Measurements from ENCODE around the gene DNAJC5G.
"Not testable (repeated sequence)": the region's sequence is repeated elsewhere in the genome, so short reads cannot be mapped to it uniquely, and the experiment has no call there.

The DNAJC5G gene

GRCh38 chr2:27281855-27282559 lies 6.8 kb downstream of the DNAJC5G start, which contains the start of gene TRIM54:
Gene TRIM54, plus strand, starts transcription at chr2:27282429. Its CDS starts 303 bp downstream, at chr2:27282732.
- no peak for DNase-seq

GRCh38 chr2:27282892-27283291 lies 7.7 kb downstream of the DNAJC5G start:
- no peak for DNase-seq

GRCh38 chr2:27284996-27285395 lies 9.8 kb downstream of the DNAJC5G start:
- no peak for DNase-seq

- no peak for DNase-seq
Measured at GRCh38 chr2:27285481-27285880, 10.2 kb downstream of the DNAJC5G start.

GRCh38 chr2:27288610-27289009 lies 13.4 kb downstream of the DNAJC5G start:
- no peak for DNase-seq

GRCh38 chr2:27290549-27290948 lies 15.3 kb downstream of the DNAJC5G start:
- no peak for DNase-seq

GRCh38 chr2:27291865-27292264 lies 16.6 kb downstream of the DNAJC5G start:
- DNase-seq = no peak

- DNase-seq = no peak
Measured at GRCh38 chr2:27294928-27295327, 19.7 kb downstream of the DNAJC5G start.

GRCh38 chr2:27296481-27296880 lies 21.2 kb downstream of the DNAJC5G start:
- DNase-seq = peak; percentile 6

- no peak for DNase-seq
Measured at GRCh38 chr2:27297195-27297594, 22.0 kb downstream of the DNAJC5G start.

- no peak for DNase-seq
Measured at GRCh38 chr2:27298391-27299080, 23.3 kb downstream of the DNAJC5G start.

GRCh38 chr2:27300606-27301005 lies 25.4 kb downstream of the DNAJC5G start:
- not testable (repeated sequence) for DNase-seq

GRCh38 chr2:27303093-27304025 lies 28.1 kb downstream of the DNAJC5G start:
- peak; percentile 34 for DNase-seq

GRCh38 chr2:27304488-27305240 lies 29.4 kb downstream of the DNAJC5G start:
- no peak for DNase-seq

GRCh38 chr2:27305516-27305915 lies 30.3 kb downstream of the DNAJC5G start:
- no peak for DNase-seq

- DNase-seq = no peak
Measured at GRCh38 chr2:27306136-27306535, 30.9 kb downstream of the DNAJC5G start.

- DNase-seq = no peak
Measured at GRCh38 chr2:27306573-27307286, 31.5 kb downstream of the DNAJC5G start.

- no peak for DNase-seq
Measured at GRCh38 chr2:27307287-27307544, 32.0 kb downstream of the DNAJC5G start.

- no peak for DNase-seq
Measured at GRCh38 chr2:27307545-27308358, 32.5 kb downstream of the DNAJC5G start.

GRCh38 chr2:27308359-27308881 lies 33.2 kb downstream of the DNAJC5G start, which contains the start of gene UCN:
Gene UCN, minus strand, starts transcription at chr2:27308445. Its CDS starts 550 bp downstream, at chr2:27307895.
- DNase-seq = no peak

- no peak for DNase-seq
Measured at GRCh38 chr2:27309651-27310050, 34.4 kb downstream of the DNAJC5G start.

Measured in NCI-H526 treated with DMSO at 0.1 percent for 48 hours (cell line).